AG09309 (cell line): ENCODE results near the gene SNX22.

Experiments
- DNase-seq: peaks from one replicate; pipeline ENCODE4 v3.0.0-alpha.2; 2010; ENCODE audit warnings: low read depth
- H3K4me3 ChIP-seq: 2 replicates; pipeline ENCODE4 v1.5.1; 2011; ENCODE audit warnings: mild to moderate bottlenecking, low read depth, low read length, moderate library complexity; ENCODE audit not compliant: control insufficient read depth
- CTCF ChIP-seq: IDR thresholded peaks from 2 replicates; pipeline ENCODE4 v1.5.1; 2011; ENCODE audit warnings: mild to moderate bottlenecking, low read depth, low read length, inconsistent platforms; ENCODE audit not compliant: insufficient read depth, control insufficient read depth; ENCODE audit errors: missing control alignments

The SNX22 gene

GRCh38 chr15:64185146-64185911 is 33.8 kb downstream of the SNX22 start:
- no peak for TF ChIP-seq CTCF
- no peak overlapping the region for H3K4me3 ChIP-seq
- DNase-seq: no peak

- TF ChIP-seq CTCF: no peak
- no peak overlapping the region for H3K4me3 ChIP-seq
- no peak for DNase-seq
These were observed 36.1 kb downstream of the SNX22 start for GRCh38 chr15:64187396-64188191.

- no peak overlapping the region for H3K4me3 ChIP-seq
- no peak for DNase-seq
- no peak for TF ChIP-seq CTCF
These were observed 40.7 kb downstream of the SNX22 start for GRCh38 chr15:64191971-64192830.

- TF ChIP-seq CTCF: no peak
- no peak for DNase-seq
- no peak overlapping the region for H3K4me3 ChIP-seq
These were observed 42.4 kb downstream of the SNX22 start for GRCh38 chr15:64193971-64194370.

GRCh38 chr15:64197425-64197824 is 45.9 kb downstream of the SNX22 start:
- TF ChIP-seq CTCF: no peak
- H3K4me3 ChIP-seq: no peak overlapping the region
- DNase-seq: peak; percentile 73

GRCh38 chr15:64205202-64205601 is 53.7 kb downstream of the SNX22 start:
- TF ChIP-seq CTCF: no peak
- no peak for DNase-seq
- no peak overlapping the region for H3K4me3 ChIP-seq
